NCI-H345 treated with DMSO at 0.1 percent for 48 hours (cell line): ENCODE results near the gene ARMH3.

ENCODE experiments used
- DNase-seq: peaks from one replicate; lab custom pipeline; 2025; ENCODE audit not compliant: unreplicated experiment; lab: John Stamatoyannopoulos, UW

Gene ARMH3

DNA sequence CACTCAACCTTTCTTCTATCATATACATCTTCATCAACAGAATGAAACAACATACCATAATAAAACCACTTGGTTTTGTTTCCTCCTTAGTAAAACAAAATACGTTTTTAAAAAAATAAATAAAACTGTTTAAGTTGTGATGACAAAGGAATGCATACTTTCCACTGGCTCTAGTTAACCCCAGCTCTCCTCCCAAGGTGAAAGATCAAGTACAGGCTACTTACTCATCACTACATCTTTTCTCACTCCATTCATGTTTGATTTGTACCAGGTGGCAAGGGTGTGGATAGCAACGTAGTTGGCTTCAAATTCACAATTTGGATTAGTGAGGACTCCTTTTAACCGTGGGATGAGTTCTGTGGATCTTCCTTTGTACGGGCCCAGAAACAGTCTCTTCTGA is 252.5 kb downstream of the ARMH3 start:
- DNase-seq, result no peak

- DNase-seq, result no peak
Measured at GRCh38 chr10:101797403-101798059, 258.4 kb downstream of the ARMH3 start.
